ENCODE measurements around the gene SLC51B. TPM values are rescaled to one million over a fixed set of nuclear protein-coding genes. Genes with fewer than 3 reads are reported as not detected.

SLC51B gene
- total and polyA plus RNA-seq, 9 of the 15 experiments (the other 6 are each of a cell fraction or from before 2014, with no cell fraction given): not detected

- CTCF ChIA-PET (ENCODE audit: low intra/inter-chr PET ratio): no interaction called here
- no peak overlapping the region for H3K27ac ChIP-seq (ENCODE audit: extremely low read depth, low read depth, low read length)
- no peaks in the 10 kb centered on the region for H3K9me3 ChIP-seq (replicated peaks; ENCODE audit: control insufficient read depth, insufficient read depth, low read depth, low read length)
- DNase-seq (ENCODE audit: extremely low read depth in 1 of 4, low spot score in 3 of 4): no peak
- WGBS (ENCODE audit: insufficient coverage, low coverage, missing lambda C conversion rate): 95% methylated on average over 6 of the region's 6 CpGs
- H3K4me1 ChIP-seq (replicated peaks in 1 of 2; ENCODE audit: control insufficient read depth in 2 of 2, insufficient read depth in 2 of 2, low read length in 2 of 2): peaks cover 5 to 13% of the 10 kb centered on the region in 2 experiments; a peak in 4 of 5 replicates
- H3K9ac ChIP-seq (ENCODE audit: insufficient read depth in 1 of 2, low read depth in 2 of 2, low read length in 2 of 2): no peak overlapping the region
- peaks cover 19% of the 10 kb centered on the region for H3K79me2 ChIP-seq (ENCODE audit: control insufficient read depth, insufficient read depth, low read length)
- no peak for FAIRE-seq
- H3K27me3 ChIP-seq (ENCODE audit: control insufficient read depth in 2 of 2, insufficient read depth in 2 of 2, low read length in 2 of 2): no peaks in the 10 kb centered on the region
- H3K4me3 ChIP-seq: no peak overlapping the region
- in situ Hi-C loops (cut with MboI): no loop called here
- intact Hi-C loops (cut with micrococcal nuclease): no loop called here
- H4K20me1 ChIP-seq (replicated peaks; ENCODE audit: control insufficient read depth, insufficient read depth, low read length): no peaks in the 10 kb centered on the region
- no peak for ATAC-seq
- BruUV-seq (replicated peaks): no TSS peak
- TF ChIP-seq JUNB (CRISPR knock-in tag; conservative IDR thresholded peaks at IDR 0.05) (no peak), POLR2AphosphoS5 (IDR thresholded peaks at IDR 0.05; ENCODE audit: control insufficient read depth, insufficient read depth, low read depth, low read length) (no peak), ZNF586 (CRISPR knock-in tag; conservative IDR thresholded peaks at IDR 0.05) (no peak), ZNF436 (CRISPR knock-in tag; IDR thresholded peaks at IDR 0.05) (no peak), CCAR2 (IDR thresholded peaks at IDR 0.05; ENCODE audit: low read depth, low read length) (no peak), CLOCK (CRISPR knock-in tag; IDR thresholded peaks at IDR 0.05; ENCODE audit: borderline replicate concordance) (no peak), BDP1 (IDR thresholded peaks at IDR 0.05; ENCODE audit: insufficient read depth, insufficient read length) (no peak), PURB (CRISPR knock-in tag; IDR thresholded peaks at IDR 0.05; ENCODE audit: low read depth) (no peak)
- H3K4me2 ChIP-seq (ENCODE audit: insufficient read depth, low read length): no peak overlapping the region
- peaks cover 28% of the 10 kb centered on the region for H3K36me3 ChIP-seq (ENCODE audit: control insufficient read depth, insufficient read depth, low read length)
- H2AFZ ChIP-seq (ENCODE audit: low read depth, low read length): no peak overlapping the region
- no peaks in the 10 kb centered on the region for H3K9me1 ChIP-seq (ENCODE audit: control insufficient read depth, insufficient read depth, low read length)
- POLR2A ChIA-PET: interaction anchor here (0.7 to 1.1 kb wide), 2 partner anchors 15 to 148 kb away, joined by 3 to 8 read pairs; no protein-coding TSS in a partner anchor
Observed at GRCh38 chr15:65026756-65027155, 18.4 kb upstream of the SLC51B start.
